ENCODE measurements around the gene USP48. TPM values are rescaled to one million over a fixed set of nuclear protein-coding genes. Genes with fewer than 3 reads are reported as not detected.
"Not testable (repeated sequence)": the region's sequence is repeated elsewhere in the genome, so short reads cannot be mapped to it uniquely, and the experiment has no call there.

Gene USP48
- polyA plus RNA-seq, 2 donors, result 14.4 to 18.4 TPM

DNA sequence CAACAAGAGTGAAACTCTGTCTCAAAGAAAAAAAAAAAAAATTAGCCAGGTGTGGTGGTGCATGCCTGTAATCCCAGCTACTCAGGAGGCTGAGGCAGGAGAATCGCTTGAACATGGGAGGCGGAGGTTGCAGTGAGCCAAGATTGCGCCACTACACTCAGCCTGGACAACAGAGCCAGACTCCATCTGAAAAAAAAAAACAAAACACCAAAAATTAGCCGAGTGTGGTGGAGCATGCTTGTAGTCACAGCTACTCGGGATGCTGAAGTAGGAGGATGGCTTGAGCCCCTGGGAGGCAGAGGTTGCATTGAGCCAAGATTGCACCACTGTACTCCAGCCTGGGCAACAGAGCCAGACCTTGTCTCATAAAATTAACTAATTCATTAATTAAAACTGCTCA, 6.0 kb downstream of the USP48 start:
- not testable (repeated sequence) for H3K4me3 ChIP-seq (ENCODE audit: low read depth in 1 of 2, low read length in 2 of 2); H3K27ac ChIP-seq (ENCODE audit: low read depth in 2 of 2, low read length in 1 of 2); H3K4me1 ChIP-seq (ENCODE audit: control insufficient read depth in 2 of 2, insufficient read depth in 2 of 2, low read length in 1 of 2); H3K36me3 ChIP-seq (ENCODE audit: control insufficient read depth in 2 of 2, insufficient read depth in 2 of 2, low read length in 1 of 2); H3K9me3 ChIP-seq (ENCODE audit: control insufficient read depth in 2 of 2, insufficient read depth in 1 of 2, low read depth in 1 of 2, low read length in 1 of 2); H3K27me3 ChIP-seq (ENCODE audit: control insufficient read depth in 1 of 2, insufficient read depth in 2 of 2, low read length in 2 of 2)
- WGBS, 2 donors, result 77 to 85% methylated on average over 5 of the region's 5 CpGs

- no peaks in the 10 kb centered on the region for H3K36me3 ChIP-seq (ENCODE audit: control insufficient read depth in 2 of 2, insufficient read depth in 2 of 2, low read length in 1 of 2)
- peaks cover 0 to 6% of the 10 kb centered on the region in 2 donors for H3K4me1 ChIP-seq (ENCODE audit: control insufficient read depth in 2 of 2, insufficient read depth in 2 of 2, low read length in 1 of 2)
- H3K27me3 ChIP-seq (ENCODE audit: control insufficient read depth in 1 of 2, insufficient read depth in 2 of 2, low read length in 2 of 2), result no peaks in the 10 kb centered on the region
- no peak overlapping the region for H3K27ac ChIP-seq (ENCODE audit: low read depth in 2 of 2, low read length in 1 of 2)
- H3K4me3 ChIP-seq (ENCODE audit: low read depth in 1 of 2, low read length in 2 of 2), result no peak overlapping the region
- H3K9me3 ChIP-seq (ENCODE audit: control insufficient read depth in 2 of 2, insufficient read depth in 1 of 2, low read depth in 1 of 2, low read length in 1 of 2), result no peaks in the 10 kb centered on the region
Observed at GRCh38 chr1:21775985-21776562, 6.9 kb downstream of the USP48 start.

DNA sequence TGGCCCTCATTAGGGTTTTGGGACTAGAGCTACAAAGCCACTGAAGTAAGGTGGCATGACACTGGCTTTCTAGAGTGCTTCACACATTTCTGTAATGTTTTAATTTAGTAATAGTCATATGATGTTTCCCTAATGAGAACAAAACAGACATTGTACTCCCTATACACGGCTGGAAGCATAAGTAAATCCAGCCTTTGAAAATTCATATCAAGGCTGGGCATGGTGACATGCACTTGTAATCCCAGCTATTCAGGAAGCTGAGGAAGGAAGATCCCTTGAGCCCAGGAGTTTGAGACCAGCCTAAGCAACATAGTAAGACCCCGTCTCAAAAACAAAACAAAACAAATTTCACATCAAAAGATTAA, 7.4 kb downstream of the USP48 start:
- Histone ChIP-seq H3K4me1 (ENCODE audit: control insufficient read depth in 2 of 2, insufficient read depth in 2 of 2, low read length in 1 of 2) (peaks cover 0 to 6% of the 10 kb centered on the region in 2 donors), H3K4me3 (ENCODE audit: low read depth in 1 of 2, low read length in 2 of 2) (no peak overlapping the region), H3K36me3 (ENCODE audit: control insufficient read depth in 2 of 2, insufficient read depth in 2 of 2, low read length in 1 of 2) (no peaks in the 10 kb centered on the region), H3K9me3 (ENCODE audit: control insufficient read depth in 2 of 2, insufficient read depth in 1 of 2, low read depth in 1 of 2, low read length in 1 of 2) (no peaks in the 10 kb centered on the region), H3K27me3 (ENCODE audit: control insufficient read depth in 1 of 2, insufficient read depth in 2 of 2, low read length in 2 of 2) (no peaks in the 10 kb centered on the region), H3K27ac (ENCODE audit: low read depth in 2 of 2, low read length in 1 of 2) (no peak overlapping the region)
- WGBS, 2 donors, result 32 to 49% methylated on average over 2 of the region's 2 CpGs

DNA sequence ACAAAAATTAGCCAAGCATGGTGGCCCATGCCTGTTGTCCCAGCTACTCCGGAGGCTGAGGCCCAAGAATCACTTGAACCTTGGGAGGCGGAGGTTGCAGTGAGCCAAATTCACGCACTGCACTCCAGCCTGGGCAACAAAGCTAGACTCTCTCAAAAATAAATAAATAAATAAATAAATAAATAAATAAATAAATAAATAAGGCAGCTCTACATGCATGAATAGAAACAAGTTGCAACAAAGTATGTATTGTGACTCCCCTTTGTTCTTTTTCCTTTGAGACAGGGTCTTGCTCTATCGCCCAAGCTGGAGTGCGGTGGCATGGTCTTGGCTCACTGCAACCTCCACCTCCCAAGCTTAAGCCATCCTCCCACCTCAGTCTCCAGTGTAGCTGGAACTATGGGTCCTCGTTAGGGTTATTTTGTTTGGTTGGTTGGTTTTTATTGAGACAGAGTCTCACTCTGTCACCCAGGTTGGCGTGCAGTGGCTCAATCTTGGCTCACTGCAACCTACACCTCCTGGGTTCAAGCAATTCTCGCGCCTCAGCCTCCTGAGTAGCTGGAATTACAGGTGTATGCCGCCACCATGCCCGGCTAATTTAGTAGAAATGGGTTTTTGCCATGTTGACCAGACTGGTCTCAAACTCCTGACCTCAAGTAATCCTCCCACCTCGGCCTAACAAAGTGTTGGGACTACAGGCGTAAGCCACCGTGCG, 8.0 kb downstream of the USP48 start:
- no peak overlapping the region for H3K4me3 ChIP-seq (ENCODE audit: low read depth in 1 of 2, low read length in 2 of 2)
- peaks cover 0 to 6% of the 10 kb centered on the region in 2 donors for H3K4me1 ChIP-seq (ENCODE audit: control insufficient read depth in 2 of 2, insufficient read depth in 2 of 2, low read length in 1 of 2)
- no peaks in the 10 kb centered on the region for H3K9me3 ChIP-seq (ENCODE audit: control insufficient read depth in 2 of 2, insufficient read depth in 1 of 2, low read depth in 1 of 2, low read length in 1 of 2)
- WGBS, 2 donors, result 88 to 94% methylated on average over 15 of the region's 15 CpGs
- no peak overlapping the region for H3K27ac ChIP-seq (ENCODE audit: low read depth in 2 of 2, low read length in 1 of 2)
- no peaks in the 10 kb centered on the region for H3K36me3 ChIP-seq (ENCODE audit: control insufficient read depth in 2 of 2, insufficient read depth in 2 of 2, low read length in 1 of 2)
- H3K27me3 ChIP-seq (ENCODE audit: control insufficient read depth in 1 of 2, insufficient read depth in 2 of 2, low read length in 2 of 2), result no peaks in the 10 kb centered on the region

GRCh38 chr1:21773585-21773984, 9.4 kb downstream of the USP48 start:
- Histone ChIP-seq H3K27ac (ENCODE audit: low read depth in 2 of 2, low read length in 1 of 2) (no peak overlapping the region), H3K36me3 (ENCODE audit: control insufficient read depth in 2 of 2, insufficient read depth in 2 of 2, low read length in 1 of 2) (no peaks in the 10 kb centered on the region), H3K4me3 (ENCODE audit: low read depth in 1 of 2, low read length in 2 of 2) (no peak overlapping the region), H3K27me3 (ENCODE audit: control insufficient read depth in 1 of 2, insufficient read depth in 2 of 2, low read length in 2 of 2) (no peaks in the 10 kb centered on the region), H3K4me1 (ENCODE audit: control insufficient read depth in 2 of 2, insufficient read depth in 2 of 2, low read length in 1 of 2) (peaks cover 0 to 6% of the 10 kb centered on the region in 2 donors), H3K9me3 (ENCODE audit: control insufficient read depth in 2 of 2, insufficient read depth in 1 of 2, low read depth in 1 of 2, low read length in 1 of 2) (no peaks in the 10 kb centered on the region)
- 44 to 55% methylated on average over 3 of the region's 3 CpGs for WGBS, 2 donors

- H3K27me3 ChIP-seq (ENCODE audit: control insufficient read depth in 1 of 2, insufficient read depth in 2 of 2, low read length in 2 of 2); H3K4me3 ChIP-seq (ENCODE audit: low read depth in 1 of 2, low read length in 2 of 2); H3K9me3 ChIP-seq (ENCODE audit: control insufficient read depth in 2 of 2, insufficient read depth in 1 of 2, low read depth in 1 of 2, low read length in 1 of 2); H3K36me3 ChIP-seq (ENCODE audit: control insufficient read depth in 2 of 2, insufficient read depth in 2 of 2, low read length in 1 of 2); H3K27ac ChIP-seq (ENCODE audit: low read depth in 2 of 2, low read length in 1 of 2); H3K4me1 ChIP-seq (ENCODE audit: control insufficient read depth in 2 of 2, insufficient read depth in 2 of 2, low read length in 1 of 2): not testable (repeated sequence)
- WGBS, 2 donors, result 91 to 94% methylated on average over 10 of the region's 10 CpGs
Observed at GRCh38 chr1:21771672-21772071, 11.3 kb downstream of the USP48 start.

DNA sequence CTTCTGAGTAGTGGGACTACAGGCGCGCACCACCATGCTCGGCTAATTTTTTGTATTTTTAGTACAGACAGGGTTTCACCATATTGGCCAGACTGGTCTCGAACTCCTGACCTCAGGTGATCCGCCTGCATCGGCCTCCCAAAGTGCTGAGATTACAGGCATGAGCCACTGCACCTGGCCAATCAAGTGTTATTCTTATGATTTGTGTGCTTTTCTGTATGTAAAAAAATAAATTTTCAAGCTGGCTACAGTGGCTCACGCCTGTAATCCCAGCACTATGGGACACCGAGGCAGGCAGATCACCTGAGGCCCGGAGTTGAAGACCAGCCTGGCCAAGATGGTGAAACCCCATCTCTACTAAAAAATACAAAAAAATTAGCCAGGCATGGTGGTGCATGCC, 12.3 kb downstream of the USP48 start:
- not testable (repeated sequence) for H3K27me3 ChIP-seq (ENCODE audit: control insufficient read depth in 1 of 2, insufficient read depth in 2 of 2, low read length in 2 of 2); H3K4me3 ChIP-seq (ENCODE audit: low read depth in 1 of 2, low read length in 2 of 2); H3K27ac ChIP-seq (ENCODE audit: low read depth in 2 of 2, low read length in 1 of 2); H3K36me3 ChIP-seq (ENCODE audit: control insufficient read depth in 2 of 2, insufficient read depth in 2 of 2, low read length in 1 of 2); H3K9me3 ChIP-seq (ENCODE audit: control insufficient read depth in 2 of 2, insufficient read depth in 1 of 2, low read depth in 1 of 2, low read length in 1 of 2); H3K4me1 ChIP-seq (ENCODE audit: control insufficient read depth in 2 of 2, insufficient read depth in 2 of 2, low read length in 1 of 2)
- 92 to 97% methylated on average over 9 of the region's 9 CpGs for WGBS, 2 donors

DNA sequence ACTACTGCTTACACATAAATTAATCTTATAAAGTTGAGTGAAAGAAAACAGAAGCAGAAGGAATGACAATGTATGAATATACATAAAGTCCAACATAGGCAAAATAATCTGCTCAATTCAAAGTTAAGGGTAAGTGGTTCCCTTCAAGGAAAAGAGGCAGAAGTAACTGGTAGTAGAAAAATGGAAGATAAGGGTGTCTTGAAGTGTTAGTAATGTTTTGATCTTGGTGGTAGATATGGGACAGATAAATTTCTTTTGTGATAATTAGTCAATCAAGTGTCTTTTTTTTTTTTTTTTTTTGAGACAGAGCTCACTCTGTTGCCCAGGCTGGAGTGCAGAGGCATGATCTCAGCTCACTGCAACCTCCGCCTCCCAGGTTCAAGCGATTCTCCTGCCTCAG, 12.7 kb downstream of the USP48 start:
- Histone ChIP-seq H3K4me3 (ENCODE audit: low read depth in 1 of 2, low read length in 2 of 2) (no peak overlapping the region), H3K27me3 (ENCODE audit: control insufficient read depth in 1 of 2, insufficient read depth in 2 of 2, low read length in 2 of 2) (no peaks in the 10 kb centered on the region), H3K4me1 (ENCODE audit: control insufficient read depth in 2 of 2, insufficient read depth in 2 of 2, low read length in 1 of 2) (peaks cover 0 to 4% of the 10 kb centered on the region in 2 donors), H3K36me3 (ENCODE audit: control insufficient read depth in 2 of 2, insufficient read depth in 2 of 2, low read length in 1 of 2) (no peaks in the 10 kb centered on the region), H3K27ac (ENCODE audit: low read depth in 2 of 2, low read length in 1 of 2) (no peak overlapping the region), H3K9me3 (ENCODE audit: control insufficient read depth in 2 of 2, insufficient read depth in 1 of 2, low read depth in 1 of 2, low read length in 1 of 2) (no peaks in the 10 kb centered on the region)
- 94 to 100% methylated on average over 2 of the region's 2 CpGs for WGBS, 2 donors

- H3K4me3 ChIP-seq (ENCODE audit: low read depth in 1 of 2, low read length in 2 of 2); H3K36me3 ChIP-seq (ENCODE audit: control insufficient read depth in 2 of 2, insufficient read depth in 2 of 2, low read length in 1 of 2); H3K9me3 ChIP-seq (ENCODE audit: control insufficient read depth in 2 of 2, insufficient read depth in 1 of 2, low read depth in 1 of 2, low read length in 1 of 2); H3K27ac ChIP-seq (ENCODE audit: low read depth in 2 of 2, low read length in 1 of 2); H3K27me3 ChIP-seq (ENCODE audit: control insufficient read depth in 1 of 2, insufficient read depth in 2 of 2, low read length in 2 of 2); H3K4me1 ChIP-seq (ENCODE audit: control insufficient read depth in 2 of 2, insufficient read depth in 2 of 2, low read length in 1 of 2): not testable (repeated sequence)
- 93 to 97% methylated on average over 8 of the region's 8 CpGs for WGBS, 2 donors
Observed at GRCh38 chr1:21767106-21767505, 15.8 kb downstream of the USP48 start.

DNA sequence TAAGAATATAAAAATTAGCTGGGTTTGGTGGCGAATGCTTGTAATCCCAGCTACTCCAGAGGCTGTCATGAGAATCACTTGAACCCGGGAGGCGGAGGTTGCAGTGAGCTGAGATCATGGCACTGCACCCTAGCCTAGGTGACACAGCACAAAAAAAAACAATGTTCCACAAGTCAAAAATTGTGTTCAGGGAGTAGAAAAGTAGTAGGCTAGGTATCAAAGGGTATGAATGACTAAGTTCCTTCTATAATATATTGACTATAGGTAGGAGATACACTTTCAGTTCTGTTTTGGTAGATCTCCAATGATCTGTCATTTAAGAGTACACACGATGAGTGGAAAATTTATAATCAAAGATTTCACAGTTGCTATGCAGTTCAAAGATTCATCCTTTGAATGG, 16.7 kb downstream of the USP48 start:
- Histone ChIP-seq H3K4me3 (ENCODE audit: low read depth in 1 of 2, low read length in 2 of 2) (no peak overlapping the region), H3K4me1 (ENCODE audit: control insufficient read depth in 2 of 2, insufficient read depth in 2 of 2, low read length in 1 of 2) (no peaks in the 10 kb centered on the region), H3K27me3 (ENCODE audit: control insufficient read depth in 1 of 2, insufficient read depth in 2 of 2, low read length in 2 of 2) (no peaks in the 10 kb centered on the region), H3K27ac (ENCODE audit: low read depth in 2 of 2, low read length in 1 of 2) (no peak overlapping the region), H3K9me3 (ENCODE audit: control insufficient read depth in 2 of 2, insufficient read depth in 1 of 2, low read depth in 1 of 2, low read length in 1 of 2) (no peaks in the 10 kb centered on the region), H3K36me3 (ENCODE audit: control insufficient read depth in 2 of 2, insufficient read depth in 2 of 2, low read length in 1 of 2) (no peaks in the 10 kb centered on the region)
- WGBS, 2 donors, result 69 to 85% methylated on average over 4 of the region's 4 CpGs
